ENCODE results near the gene HSD17B12. TPM values are rescaled to one million over a fixed set of nuclear protein-coding genes. Genes with fewer than 3 reads are reported as not detected.

The HSD17B12 gene
- total RNA-seq, 2 donors from 2014 or later: 18.5 to 19.1 TPM

DNA sequence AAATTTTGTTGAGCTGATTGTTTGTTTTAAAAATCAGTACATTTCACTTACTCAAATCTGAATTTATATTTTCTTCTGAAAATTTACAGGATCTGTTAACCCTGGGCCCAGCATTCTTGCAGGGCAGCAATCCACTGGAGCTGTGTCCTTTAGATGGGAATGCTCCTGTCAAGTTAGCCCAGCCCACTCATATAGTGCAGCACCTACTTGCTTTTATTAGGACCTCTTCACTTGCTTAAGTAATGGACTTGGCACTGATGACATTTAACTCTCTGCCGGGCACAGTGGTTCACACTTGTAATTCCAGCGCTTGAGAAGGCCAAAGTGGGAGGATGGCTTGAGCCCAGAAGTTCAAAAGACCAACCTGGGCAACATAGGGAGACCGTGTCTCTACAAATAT lies 89.6 kb downstream of the HSD17B12 start:
- no peak overlapping the region for H3K27ac Mint-ChIP-seq
- no peaks in the 10 kb centered on the region for H3K9me3 ChIP-seq (ENCODE audit: control insufficient read depth, low read length, poor library complexity, severe bottlenecking)
- H3K36me3 Mint-ChIP-seq (ENCODE audit: low read depth): no peaks in the 10 kb centered on the region
- peaks cover 3% of the 10 kb centered on the region for H3K4me1 Mint-ChIP-seq
- no peaks in the 10 kb centered on the region for H3K27me3 Mint-ChIP-seq
- no peak for DNase-seq
- ATAC-seq: no peak
- no peak overlapping the region for H3K4me3 Mint-ChIP-seq

DNA sequence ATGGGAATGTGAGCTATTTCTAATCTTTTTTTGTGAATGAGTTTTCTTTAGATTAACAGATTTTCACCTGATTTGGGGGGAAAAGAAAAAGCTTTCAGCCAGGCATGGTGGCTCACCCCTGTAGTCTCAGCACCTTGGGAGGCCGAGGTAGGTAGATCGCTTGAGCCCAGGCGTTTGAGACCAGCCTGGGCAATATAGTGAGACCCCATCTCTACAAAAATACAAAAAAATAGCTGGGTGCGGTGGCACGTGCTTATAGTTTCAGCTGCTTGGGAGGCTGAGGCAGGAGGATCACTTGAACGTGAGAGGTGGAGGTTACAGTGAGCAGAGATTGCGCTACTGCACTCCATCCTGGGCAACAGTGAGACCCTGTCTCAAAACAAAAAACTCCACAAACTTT lies 92.2 kb downstream of the HSD17B12 start:
- H3K9me3 ChIP-seq (ENCODE audit: control insufficient read depth, low read length, poor library complexity, severe bottlenecking): no peaks in the 10 kb centered on the region
- Mint-ChIP-seq H3K4me3 (no peak overlapping the region), H3K36me3 (ENCODE audit: low read depth) (no peaks in the 10 kb centered on the region), H3K27ac (no peak overlapping the region), H3K4me1 (peaks cover 3% of the 10 kb centered on the region), H3K27me3 (no peaks in the 10 kb centered on the region)
- ATAC-seq (no peak), DNase-seq (no peak)

DNA sequence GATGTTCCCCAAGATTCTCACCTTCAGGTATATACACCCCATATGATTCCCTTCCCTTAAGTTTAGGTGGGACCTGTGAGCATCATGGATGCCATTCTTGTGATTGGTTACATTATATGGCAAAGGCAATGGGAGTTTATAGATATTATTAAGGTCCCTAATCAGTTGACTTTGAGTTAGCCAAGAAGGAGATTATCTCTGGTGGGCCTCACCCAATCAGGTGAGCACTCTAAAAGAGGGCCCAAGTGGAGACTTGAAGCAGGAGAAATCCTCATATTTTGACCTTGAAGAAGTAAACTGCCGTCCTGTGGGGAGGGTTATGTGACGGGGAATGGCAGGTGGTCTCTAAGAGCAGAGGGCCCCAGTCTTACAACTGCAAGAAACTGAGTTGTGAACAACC lies 94.2 kb downstream of the HSD17B12 start:
- H3K4me1 Mint-ChIP-seq: peaks cover 2% of the 10 kb centered on the region
- no peaks in the 10 kb centered on the region for H3K9me3 ChIP-seq (ENCODE audit: control insufficient read depth, low read length, poor library complexity, severe bottlenecking)

DNA sequence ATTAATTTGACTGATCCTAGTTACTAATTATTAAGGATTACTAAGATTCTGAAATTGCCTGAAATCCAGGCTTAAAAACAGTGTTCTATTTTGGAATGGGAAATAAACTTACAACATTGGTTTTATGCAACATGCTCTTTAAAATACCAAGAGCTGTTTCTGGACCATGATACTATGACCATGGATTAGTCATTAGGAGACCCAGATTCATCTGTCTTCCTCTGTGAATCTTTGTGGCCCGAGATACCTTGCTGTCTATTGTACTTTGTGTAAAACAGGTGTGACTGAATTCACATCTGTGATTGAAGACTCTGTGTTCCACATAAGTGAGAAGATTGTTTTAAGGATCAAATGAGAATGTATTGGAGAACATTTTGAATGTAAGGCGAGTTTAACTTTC lies 98.8 kb downstream of the HSD17B12 start:
- no peak overlapping the region for H3K4me3 Mint-ChIP-seq
- no peaks in the 10 kb centered on the region for H3K27me3 Mint-ChIP-seq
- DNase-seq (no peak), ATAC-seq (no peak)
- H3K4me1 Mint-ChIP-seq: no peaks in the 10 kb centered on the region
- H3K27ac Mint-ChIP-seq: no peak overlapping the region
- peaks cover 2% of the 10 kb centered on the region for H3K36me3 Mint-ChIP-seq (ENCODE audit: low read depth)
- no peaks in the 10 kb centered on the region for H3K9me3 ChIP-seq (ENCODE audit: control insufficient read depth, low read length, poor library complexity, severe bottlenecking)

More for the DNA sequence above, 94.2 kb downstream of the HSD17B12 start:
- H3K27ac Mint-ChIP-seq: no peak overlapping the region
- no peaks in the 10 kb centered on the region for H3K27me3 Mint-ChIP-seq
- DNase-seq: no peak
- no peaks in the 10 kb centered on the region for H3K36me3 Mint-ChIP-seq (ENCODE audit: low read depth)
- no peak overlapping the region for H3K4me3 Mint-ChIP-seq
- ATAC-seq: no peak

DNA sequence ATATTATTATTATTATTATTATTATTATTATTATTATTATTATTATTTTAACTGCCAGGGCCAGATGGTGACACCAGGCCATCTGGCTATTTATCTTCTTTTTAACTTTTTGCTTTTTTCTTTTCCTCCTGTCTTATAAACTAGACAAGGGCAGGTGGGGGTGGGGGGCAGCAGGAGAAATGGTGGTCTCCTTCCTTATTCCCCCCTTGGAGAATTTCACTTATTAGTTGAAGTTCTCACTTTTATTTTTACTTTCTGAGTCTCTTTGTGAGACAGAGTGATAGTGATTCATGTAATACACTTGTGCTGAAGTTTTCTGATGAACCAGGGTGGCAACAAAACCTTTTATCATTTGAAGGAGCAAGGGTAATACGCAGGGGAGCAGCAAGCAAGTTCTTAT lies 103.8 kb downstream of the HSD17B12 start:
- ATAC-seq (no peak), DNase-seq (no peak)
- H3K9me3 ChIP-seq (ENCODE audit: control insufficient read depth, low read length, poor library complexity, severe bottlenecking): no peaks in the 10 kb centered on the region
- no peaks in the 10 kb centered on the region for H3K4me1 Mint-ChIP-seq
- peaks cover 2% of the 10 kb centered on the region for H3K36me3 Mint-ChIP-seq (ENCODE audit: low read depth)
- no peaks in the 10 kb centered on the region for H3K27me3 Mint-ChIP-seq
- no peak overlapping the region for H3K4me3 Mint-ChIP-seq
- no peak overlapping the region for H3K27ac Mint-ChIP-seq

DNA sequence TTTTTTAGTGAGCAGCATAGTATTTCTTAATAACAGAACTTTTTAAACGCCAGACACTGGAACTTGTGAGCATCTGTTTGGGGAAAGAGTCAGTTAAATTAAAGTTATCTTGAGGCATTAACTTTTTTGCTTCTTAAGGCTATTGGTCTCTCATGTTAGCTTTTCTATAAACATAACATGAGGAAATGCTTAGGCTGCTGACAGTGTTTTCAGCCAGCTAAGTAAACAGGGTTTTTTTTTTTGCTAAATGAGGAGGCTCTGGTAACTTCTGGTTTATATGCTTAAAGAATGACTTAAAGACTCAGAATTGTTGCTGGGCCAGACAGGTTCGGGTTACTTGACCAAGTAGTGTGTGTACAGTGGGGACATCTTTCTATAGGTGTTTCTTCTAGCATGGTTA lies 104.3 kb downstream of the HSD17B12 start:
- H3K9me3 ChIP-seq (ENCODE audit: control insufficient read depth, low read length, poor library complexity, severe bottlenecking): no peaks in the 10 kb centered on the region
- no peak overlapping the region for H3K27ac Mint-ChIP-seq
- H3K27me3 Mint-ChIP-seq: no peaks in the 10 kb centered on the region
- no peak for ATAC-seq
- no peaks in the 10 kb centered on the region for H3K4me1 Mint-ChIP-seq
- DNase-seq: no peak
- peaks cover 2% of the 10 kb centered on the region for H3K36me3 Mint-ChIP-seq (ENCODE audit: low read depth)
- H3K4me3 Mint-ChIP-seq: no peak overlapping the region

DNA sequence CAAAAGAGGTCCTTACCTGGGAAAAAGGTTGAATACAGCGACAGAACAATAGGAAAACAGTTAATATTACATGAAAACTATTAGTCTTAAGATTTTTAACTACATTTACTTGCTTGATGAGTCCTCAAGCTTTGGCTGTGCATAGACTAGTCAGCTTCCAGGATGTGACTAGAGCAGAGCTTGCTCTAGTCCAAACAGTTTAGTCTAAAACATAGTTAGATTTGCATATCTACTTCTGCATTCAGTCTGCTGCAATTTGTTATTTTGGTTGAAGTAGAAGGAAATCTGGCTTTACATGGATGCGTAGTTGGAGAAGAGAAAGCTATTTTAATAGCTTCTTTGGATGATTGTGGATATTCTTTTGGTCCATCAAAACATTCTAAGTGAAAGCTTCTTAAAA lies 104.8 kb downstream of the HSD17B12 start:
- H3K4me1 Mint-ChIP-seq: no peaks in the 10 kb centered on the region
- H3K27me3 Mint-ChIP-seq: no peaks in the 10 kb centered on the region
- H3K4me3 Mint-ChIP-seq: no peak overlapping the region
- H3K36me3 Mint-ChIP-seq (ENCODE audit: low read depth): peaks cover 2% of the 10 kb centered on the region
- H3K9me3 ChIP-seq (ENCODE audit: control insufficient read depth, low read length, poor library complexity, severe bottlenecking): no peaks in the 10 kb centered on the region
- DNase-seq (no peak), ATAC-seq (no peak)
- H3K27ac Mint-ChIP-seq: no peak overlapping the region

DNA sequence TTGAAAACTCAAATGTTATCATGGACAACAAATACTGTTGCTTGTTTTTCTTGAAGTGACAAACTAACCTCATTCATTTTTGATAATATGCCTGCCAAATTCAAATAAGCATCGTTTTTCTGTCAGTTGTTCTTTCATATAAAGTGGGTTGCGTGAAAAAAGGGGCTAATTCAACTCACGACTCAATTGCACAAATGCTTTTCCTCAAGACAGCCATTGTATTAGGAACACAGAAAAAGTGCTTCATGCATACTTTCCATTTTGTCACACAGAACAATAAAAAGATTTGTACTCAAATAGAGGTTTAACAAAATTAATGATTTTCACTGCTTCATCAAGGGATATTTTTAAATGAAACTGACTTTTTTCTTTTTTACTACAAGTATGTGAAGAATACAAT lies 105.5 kb downstream of the HSD17B12 start:
- no peak for ATAC-seq
- no peaks in the 10 kb centered on the region for H3K4me1 Mint-ChIP-seq
- no peak for DNase-seq
- H3K9me3 ChIP-seq (ENCODE audit: control insufficient read depth, low read length, poor library complexity, severe bottlenecking): no peaks in the 10 kb centered on the region
- peaks cover 2% of the 10 kb centered on the region for H3K36me3 Mint-ChIP-seq (ENCODE audit: low read depth)
- no peak overlapping the region for H3K27ac Mint-ChIP-seq
- no peak overlapping the region for H3K4me3 Mint-ChIP-seq
- H3K27me3 Mint-ChIP-seq: no peaks in the 10 kb centered on the region

DNA sequence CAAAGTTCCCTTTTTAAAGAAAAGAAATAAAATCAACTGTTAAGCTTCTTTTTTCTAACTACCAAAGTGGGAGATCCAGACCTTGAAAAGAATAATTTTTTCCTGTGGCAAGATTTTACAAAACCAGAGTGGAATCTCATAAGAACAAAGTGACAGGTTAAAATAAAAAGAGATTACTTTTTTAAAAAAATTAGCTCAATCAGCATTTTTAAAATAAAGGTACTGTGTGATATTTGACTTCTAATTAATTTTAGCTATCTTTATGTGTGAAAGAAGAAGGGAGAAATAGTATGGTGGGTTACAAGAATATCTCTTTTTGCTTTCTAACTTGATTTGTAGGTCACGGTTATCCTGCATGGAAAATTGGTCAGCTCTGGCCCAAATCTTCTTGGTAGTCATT lies 107.3 kb downstream of the HSD17B12 start:
- H3K27me3 Mint-ChIP-seq: no peaks in the 10 kb centered on the region
- H3K4me3 Mint-ChIP-seq: no peak overlapping the region
- H3K36me3 Mint-ChIP-seq (ENCODE audit: low read depth): peaks cover 2% of the 10 kb centered on the region
- peak overlapping the region; percentile 44 for H3K27ac Mint-ChIP-seq
- DNase-seq: no peak
- no peaks in the 10 kb centered on the region for H3K4me1 Mint-ChIP-seq
- ATAC-seq: no peak
- no peaks in the 10 kb centered on the region for H3K9me3 ChIP-seq (ENCODE audit: control insufficient read depth, low read length, poor library complexity, severe bottlenecking)

DNA sequence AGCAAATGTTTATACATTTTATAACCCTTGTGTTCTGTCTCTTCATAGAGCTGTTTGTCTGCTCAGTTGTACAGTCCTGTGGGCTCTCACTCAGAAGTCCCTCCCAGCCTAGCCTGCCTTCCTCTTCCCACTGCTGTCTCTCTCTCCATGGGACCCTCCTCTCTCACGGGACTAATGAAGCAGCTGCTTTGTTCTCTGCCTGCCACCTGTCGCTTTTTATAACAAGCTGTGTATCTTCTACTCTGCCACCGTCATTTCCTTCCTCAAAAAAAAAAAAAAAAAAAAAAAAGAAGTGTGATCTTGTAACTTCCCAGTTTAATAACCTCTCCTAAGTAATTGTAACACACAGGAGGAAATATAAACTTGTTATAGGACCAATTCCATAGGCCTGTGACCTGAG lies 107.9 kb downstream of the HSD17B12 start:
- no peaks in the 10 kb centered on the region for H3K4me1 Mint-ChIP-seq
- peak overlapping the region; percentile 44 for H3K27ac Mint-ChIP-seq
- H3K9me3 ChIP-seq (ENCODE audit: control insufficient read depth, low read length, poor library complexity, severe bottlenecking): no peaks in the 10 kb centered on the region
- peaks cover 2% of the 10 kb centered on the region for H3K36me3 Mint-ChIP-seq (ENCODE audit: low read depth)
- no peaks in the 10 kb centered on the region for H3K27me3 Mint-ChIP-seq
- ATAC-seq (peak; percentile 48), DNase-seq (no peak)
- no peak overlapping the region for H3K4me3 Mint-ChIP-seq

DNA sequence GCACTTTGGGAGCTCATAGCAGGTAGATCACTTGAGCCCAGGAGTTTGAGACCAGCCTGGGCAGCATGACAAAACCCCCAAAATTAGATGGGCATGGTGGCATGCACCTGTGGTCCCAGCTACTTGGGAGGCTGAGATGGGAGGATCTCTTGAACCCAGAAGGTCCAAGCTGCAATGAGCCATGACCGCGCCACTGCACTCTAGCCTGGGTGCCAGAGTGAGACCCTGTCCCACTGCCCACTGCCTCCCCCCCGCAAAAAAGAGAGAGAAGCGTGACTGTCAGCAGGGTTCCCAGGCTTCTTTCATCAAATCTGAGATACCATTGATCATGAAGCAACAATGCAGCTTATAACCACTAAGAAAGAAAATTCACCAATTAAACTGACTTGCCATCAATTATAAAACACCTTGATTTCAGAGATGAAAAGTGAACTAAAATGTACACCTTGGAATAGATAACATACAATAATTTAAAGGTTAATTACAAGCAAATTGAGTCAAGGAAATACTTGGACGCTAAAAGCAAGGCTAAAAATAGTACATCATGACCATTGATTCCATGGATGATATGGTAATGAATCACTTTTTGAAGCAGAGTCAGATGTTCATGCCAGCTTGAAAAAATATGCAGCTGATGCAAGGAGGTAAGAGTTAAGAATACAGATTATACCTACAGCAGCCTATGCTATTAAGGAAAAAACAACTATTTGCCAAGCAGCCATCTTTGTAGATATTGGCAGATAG lies 109.3 kb downstream of the HSD17B12 start:
- Mint-ChIP-seq H3K27me3 (no peaks in the 10 kb centered on the region), H3K36me3 (ENCODE audit: low read depth) (no peaks in the 10 kb centered on the region), H3K4me1 (no peaks in the 10 kb centered on the region), H3K4me3 (no peak overlapping the region), H3K27ac (no peak overlapping the region)
- DNase-seq (no peak), ATAC-seq (no peak)
- no peaks in the 10 kb centered on the region for H3K9me3 ChIP-seq (ENCODE audit: control insufficient read depth, low read length, poor library complexity, severe bottlenecking)

DNA sequence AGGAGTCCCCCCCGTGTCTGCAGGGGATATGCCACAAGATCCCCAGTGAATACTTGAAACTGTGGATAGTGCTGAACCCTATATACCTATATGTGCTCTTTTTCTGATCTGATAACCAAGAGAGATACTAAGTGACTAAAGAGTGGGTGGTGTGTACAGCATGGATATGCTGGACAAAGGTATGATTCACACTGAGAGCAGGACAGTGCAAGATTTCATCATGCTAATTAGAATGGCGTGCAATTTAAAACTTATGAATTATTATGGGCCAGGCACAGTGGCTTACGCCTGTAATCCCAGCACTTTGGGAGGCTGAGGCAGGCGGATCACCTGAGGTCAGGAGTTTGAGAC lies 109.9 kb downstream of the HSD17B12 start:
- ATAC-seq (no peak), DNase-seq (no peak)
- no peak overlapping the region for H3K4me3 Mint-ChIP-seq
- no peak overlapping the region for H3K27ac Mint-ChIP-seq
- no peaks in the 10 kb centered on the region for H3K36me3 Mint-ChIP-seq (ENCODE audit: low read depth)
- H3K4me1 Mint-ChIP-seq: no peaks in the 10 kb centered on the region
- no peaks in the 10 kb centered on the region for H3K27me3 Mint-ChIP-seq
- no peaks in the 10 kb centered on the region for H3K9me3 ChIP-seq (ENCODE audit: control insufficient read depth, low read length, poor library complexity, severe bottlenecking)

DNA sequence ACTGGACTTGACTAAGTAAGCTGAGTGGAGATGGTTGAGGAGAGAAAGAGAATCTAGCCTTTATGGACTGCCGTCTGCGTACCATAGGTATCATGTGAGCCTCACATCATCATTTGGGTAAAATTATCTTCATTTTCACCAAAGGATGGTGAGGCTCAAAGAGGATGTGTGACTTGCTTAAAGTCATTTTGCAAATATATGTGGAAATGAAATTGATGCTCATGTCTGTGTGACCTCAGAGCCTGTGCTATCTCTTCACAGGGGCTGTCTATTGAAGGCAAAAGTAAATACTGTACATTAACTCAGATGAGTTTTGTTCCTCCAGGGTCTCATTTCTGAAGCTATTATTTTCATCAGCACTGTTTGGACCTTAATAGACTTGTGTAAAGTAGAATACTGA lies 116.8 kb downstream of the HSD17B12 start:
- H3K36me3 Mint-ChIP-seq (ENCODE audit: low read depth): peaks cover 5% of the 10 kb centered on the region
- no peaks in the 10 kb centered on the region for H3K27me3 Mint-ChIP-seq
- no peak for DNase-seq
- no peak overlapping the region for H3K27ac Mint-ChIP-seq
- H3K9me3 ChIP-seq (ENCODE audit: control insufficient read depth, low read length, poor library complexity, severe bottlenecking): no peaks in the 10 kb centered on the region
- no peak overlapping the region for H3K4me3 Mint-ChIP-seq
- no peak for ATAC-seq
- H3K4me1 Mint-ChIP-seq: no peaks in the 10 kb centered on the region

DNA sequence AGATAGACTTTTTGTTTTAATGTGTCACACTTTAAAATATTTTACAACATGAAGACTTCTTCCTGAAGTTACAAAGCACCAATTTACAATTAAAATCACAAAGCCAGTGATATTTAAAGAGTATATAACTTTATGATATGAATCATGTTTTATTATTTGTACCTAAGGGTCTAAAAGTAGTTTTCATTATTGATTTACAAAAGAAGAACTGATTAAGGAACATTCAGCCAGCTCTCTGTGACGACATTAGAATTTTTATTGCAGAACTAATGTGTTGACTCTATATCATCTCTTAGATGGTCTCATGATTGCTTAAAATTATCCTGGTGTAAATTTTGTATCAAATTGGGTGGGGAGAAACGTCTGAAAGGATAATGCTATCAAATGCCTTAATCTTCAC lies 117.3 kb downstream of the HSD17B12 start:
- Mint-ChIP-seq H3K27me3 (no peaks in the 10 kb centered on the region), H3K4me1 (no peaks in the 10 kb centered on the region), H3K4me3 (no peak overlapping the region), H3K27ac (no peak overlapping the region), H3K36me3 (ENCODE audit: low read depth) (peaks cover 5% of the 10 kb centered on the region)
- no peak for DNase-seq
- H3K9me3 ChIP-seq (ENCODE audit: control insufficient read depth, low read length, poor library complexity, severe bottlenecking): no peaks in the 10 kb centered on the region
- ATAC-seq: no peak

Measured in T-helper 17 cell (primary cell).